H1 (cell line): Measurements from ENCODE around the gene DYSF. TPM values are rescaled to one million over a fixed set of nuclear protein-coding genes. Genes with fewer than 3 reads are reported as not detected.

Experiments used
- CTCF ChIA-PET: fragments of 300-600 bp; sonication (Branson Sonifier 250); formaldehyde crosslinking; loops from one replicate; lab custom pipeline; 2021; ENCODE audit not compliant: partially characterized antibody; lab: Charles Lee
- POLR2A ChIA-PET: fragments of 300-600 bp; sonication (Branson Sonifier 250); formaldehyde crosslinking; loops from one replicate; lab custom pipeline; 2021; ENCODE audit warnings: inconsistent platforms; ENCODE audit not compliant: partially characterized antibody; lab: Charles Lee
- DNase-seq, 2 experiments: peaks; one replicate each; pipeline versions ENCODE4 v3.0.0 to v3.0.0-alpha.2; 2010 to 2022; ENCODE audit warnings: low spot score in 2 of 2, low read depth in 1 of 2, mixed read lengths in 1 of 2
- FAIRE-seq: peaks from 2 replicates; lab custom pipeline; 2011; peaks lifted over from hg19 to GRCh38; lab: Jason Lieb, UNC
- H2AFZ ChIP-seq: 2 replicates; pipeline ENCODE4 v1.8.1; 2012; ENCODE audit warnings: low read length, inconsistent platforms
- H2AK5ac ChIP-seq: 2 replicates; pipeline ENCODE4 v1.6.1; 2013; ENCODE audit warnings: low read depth, low read length
- H2BK120ac ChIP-seq: replicated peaks from 2 replicates; pipeline ENCODE3; 2013; ENCODE audit warnings: low read depth, low read length, inconsistent platforms
- H2BK12ac ChIP-seq: 2 replicates; pipeline ENCODE4 v1.6.1; 2013; ENCODE audit warnings: low read depth, low read length
- H2BK15ac ChIP-seq: 2 replicates; pipeline ENCODE4 v1.6.1; 2013; ENCODE audit warnings: low read length
- H2BK20ac ChIP-seq: 2 replicates; pipeline ENCODE4 v1.6.1; 2013; ENCODE audit warnings: low read length
- H2BK5ac ChIP-seq: 2 replicates; pipeline ENCODE4 v1.6.1; 2013; ENCODE audit warnings: low read depth, low read length
- H3K14ac ChIP-seq: 2 replicates; pipeline ENCODE4 v1.6.1; 2013; ENCODE audit warnings: inconsistent platforms; ENCODE audit not compliant: insufficient read length
- H3K18ac ChIP-seq: 2 replicates; pipeline ENCODE4 v1.6.1; 2013; ENCODE audit warnings: low read length; ENCODE audit errors: extremely low read depth
- H3K23ac ChIP-seq: 2 replicates; pipeline ENCODE4 v1.6.1; 2013; ENCODE audit warnings: inconsistent platforms; ENCODE audit not compliant: insufficient read length
- H3K23me2 ChIP-seq: 2 replicates; pipeline ENCODE4 v1.6.1; 2013; ENCODE audit warnings: low read depth, low read length
- H3K27ac ChIP-seq: 2 replicates; pipeline ENCODE4 v1.6.1; 2011; ENCODE audit warnings: low read depth, low read length, inconsistent platforms
- H3K27me3 ChIP-seq, 4 experiments: replicated peaks in 1 of 4; 1 replicate in 1 of 4; 2 replicates in 3 of 4; pipeline versions ENCODE4 v1.6.1 to v1.8.1; 2011 to 2013; ENCODE audit warnings: low read length in 3 of 4, mild to moderate bottlenecking in 3 of 4, inconsistent platforms in 2 of 4, mixed read lengths in 2 of 4, moderate library complexity in 1 of 4; ENCODE audit not compliant: control insufficient read depth in 3 of 4, insufficient read depth in 3 of 4; ENCODE audit errors: extremely low read depth in 1 of 4
- H3K36me3 ChIP-seq, 4 experiments: 2 replicates each; pipeline versions ENCODE4 v1.6.1 to v1.8.1; 2011 to 2013; ENCODE audit warnings: mild to moderate bottlenecking in 4 of 4, low read length in 3 of 4, moderate library complexity in 2 of 4, control low read depth in 1 of 4, inconsistent platforms in 1 of 4; ENCODE audit not compliant: insufficient read depth in 4 of 4, control insufficient read depth in 2 of 4
- H3K4ac ChIP-seq: replicated peaks from 2 replicates; pipeline ENCODE3; 2013; ENCODE audit warnings: low read length, low read depth, mixed read lengths, inconsistent platforms; ENCODE audit not compliant: insufficient read length
- H3K4me1 ChIP-seq, 4 experiments: replicated peaks in 1 of 4; 1 replicate in 1 of 4; 2 replicates in 3 of 4; pipeline versions ENCODE4 v1.6.1 to v1.8.1; 2011 to 2013; ENCODE audit warnings: low read length in 3 of 4, inconsistent platforms in 2 of 4, mixed read lengths in 1 of 4; ENCODE audit not compliant: insufficient read depth in 4 of 4, control insufficient read depth in 3 of 4
- H3K4me2 ChIP-seq, 2 experiments: 2 replicates each; pipeline versions ENCODE4 v1.6.1 to v1.8.1; 2011 to 2013; ENCODE audit warnings: low read depth in 2 of 2, low read length in 2 of 2, control low read depth in 1 of 2, inconsistent platforms in 1 of 2, mild to moderate bottlenecking in 1 of 2; ENCODE audit not compliant: insufficient read depth in 1 of 2
- H3K4me3 ChIP-seq, 4 experiments: fragments of 200-600, 300-600 bp in 1 of 4; sonication (generic), shearing (Covaris generic), sonication (Bioruptor Twin) in 1 of 4; 2 replicates each; pipeline versions ENCODE4 v1.5.1 to v1.8.1; 2011 to 2016; ENCODE audit warnings: low read length in 4 of 4, low read depth in 3 of 4, control low read depth in 2 of 4, inconsistent platforms in 2 of 4, mild to moderate bottlenecking in 2 of 4, mixed read lengths in 1 of 4, moderate library complexity in 1 of 4; ENCODE audit not compliant: insufficient read depth in 2 of 4; ENCODE audit errors: extremely low read depth in 1 of 4
- H3K56ac ChIP-seq: replicated peaks from 2 replicates; pipeline ENCODE3; 2013; ENCODE audit warnings: low read depth, mild to moderate bottlenecking, mixed read lengths, low read length, inconsistent platforms; ENCODE audit not compliant: insufficient read length
- H3K79me1 ChIP-seq: 2 replicates; pipeline ENCODE4 v1.6.1; 2013; ENCODE audit warnings: low read depth, low read length, control low read depth
- H3K79me2 ChIP-seq, 2 experiments: 2 replicates each; pipeline versions ENCODE4 v1.6.1 to v1.8.1; 2012 to 2013; ENCODE audit warnings: low read length in 2 of 2, mild to moderate bottlenecking in 2 of 2, inconsistent platforms in 1 of 2; ENCODE audit not compliant: insufficient read depth in 2 of 2, control insufficient read depth in 1 of 2
- H3K9ac ChIP-seq, 4 experiments: replicated peaks in 1 of 4; 1 replicate in 1 of 4; 2 replicates in 3 of 4; pipeline versions ENCODE4 v1.6.1 to v1.8.1; 2011 to 2013; ENCODE audit warnings: low read depth in 3 of 4, low read length in 3 of 4, control low read depth in 2 of 4, mild to moderate bottlenecking in 2 of 4, moderate library complexity in 2 of 4, inconsistent platforms in 1 of 4; ENCODE audit errors: extremely low read depth in 1 of 4
- H3K9me3 ChIP-seq, 2 experiments: 2 replicates each; pipeline versions ENCODE4 v1.6.1 to v1.8.1; 2012 to 2013; ENCODE audit warnings: mild to moderate bottlenecking in 2 of 2, moderate library complexity in 2 of 2, control low read depth in 1 of 2, inconsistent platforms in 1 of 2, low read depth in 1 of 2, low read length in 1 of 2, mixed read lengths in 1 of 2; ENCODE audit not compliant: insufficient read depth in 2 of 2
- H4K20me1 ChIP-seq, 2 experiments: replicated peaks in 1 of 2; 2 replicates each; pipeline versions ENCODE3 to v1.8.1; 2011 to 2013; ENCODE audit warnings: inconsistent platforms in 2 of 2, low read length in 2 of 2, mild to moderate bottlenecking in 1 of 2; ENCODE audit not compliant: insufficient read depth in 2 of 2, control insufficient read depth in 1 of 2
- H4K5ac ChIP-seq: 2 replicates; pipeline ENCODE4 v1.6.1; 2013; ENCODE audit warnings: low read length, low read depth, mixed read lengths, inconsistent platforms; ENCODE audit not compliant: insufficient read length
- H4K8ac ChIP-seq: 2 replicates; pipeline ENCODE4 v1.8.0; 2013; ENCODE audit warnings: mild to moderate bottlenecking, moderate library complexity, low read length, inconsistent platforms; ENCODE audit not compliant: insufficient read depth; ENCODE audit errors: extremely low read depth
- H4K91ac ChIP-seq: replicated peaks from 2 replicates; pipeline ENCODE3; 2013; ENCODE audit warnings: low read length, mixed read lengths, inconsistent platforms; ENCODE audit not compliant: insufficient read length
- CHD1 ChIP-seq: IDR thresholded peaks from 2 replicates; pipeline ENCODE4 v1.6.1; 2012; ENCODE audit warnings: low read depth, low read length, improper control_type of control experiment
- EGR1 ChIP-seq: IDR thresholded peaks from 2 replicates; pipeline ENCODE4 v1.6.1; 2011; ENCODE audit warnings: low read depth, low read length, borderline replicate concordance
- FOSL1 ChIP-seq: IDR thresholded peaks from 2 replicates; pipeline ENCODE4 v1.6.1; 2011; ENCODE audit warnings: mild to moderate bottlenecking, low read depth, low read length, moderate library complexity; ENCODE audit not compliant: insufficient read depth
- GABPA ChIP-seq: IDR thresholded peaks from 2 replicates; pipeline ENCODE4 v1.6.1; 2011; ENCODE audit warnings: mild to moderate bottlenecking, low read length, moderate library complexity, borderline replicate concordance; ENCODE audit not compliant: insufficient read depth
- RNF2 ChIP-seq: fragments of 200-900, 300-1000 bp; sonication (generic); IDR thresholded peaks from 2 replicates; pipeline ENCODE4 v1.7.1; 2016; ENCODE audit warnings: borderline replicate concordance, low read depth, mild to moderate bottlenecking, antibody characterized with exemption, low read length; ENCODE audit not compliant: poor library complexity, severe bottlenecking; ENCODE audit errors: missing control alignments
- YY1 ChIP-seq: IDR thresholded peaks from 2 replicates; pipeline ENCODE4 v1.6.1; 2011; ENCODE audit warnings: low read depth, mild to moderate bottlenecking, low read length
- ZNF274 ChIP-seq: IDR thresholded peaks from 2 replicates; pipeline ENCODE4 v1.7.0; 2012; ENCODE audit warnings: low read length, borderline replicate concordance; ENCODE audit errors: extremely low read depth
- WGBS, 2 experiments: shearing (Covaris generic) in 1 of 2; methylation state at CpG; one replicate each; pipeline versions ENCODE4 v1.1.6 to v1.1.7; 2013 to 2015; ENCODE audit warnings: low lambda C conversion rate in 2 of 2, mixed read lengths in 2 of 2, inconsistent platforms in 1 of 2, low coverage in 1 of 2, missing lambda C conversion rate in 1 of 2; ENCODE audit not compliant: insufficient replicate concordance in 2 of 2, insufficient coverage in 1 of 2, insufficient read length in 1 of 2; ENCODE audit errors: extremely low coverage in 1 of 2, missing lambda C conversion rate in 1 of 2; 5-methylcytosine and 5-hydroxymethylcytosine counted together
- polyA plus RNA-seq, 7 experiments: library from polyadenylated mRNA; depleted of rRNA in 3 of 7; stranded (reverse) in 5 of 7; unstranded in 2 of 7; fragments of >200 nt in 5 of 7; fragments of 200-250 nt in 2 of 7; gene quantifications; 1 replicate in 5 of 7; 2 replicates in 1 of 7; 4 replicates in 1 of 7; pipeline versions ENCODE4 v1.2.1 to v1.2.3, GENCODE V29; 2011 to 2013; ENCODE audit warnings: missing spikeins in 2 of 7, mixed read lengths in 2 of 7
- total RNA-seq: library from RNA; stranded (reverse); fragmentation: NEBNext Ultra II Directional; extraction: Animal tissue kit (Norgen Biotek cat#: 25700); gene quantifications from 2 replicates; pipeline ENCODE4 v1.2.1, GENCODE V29; 2021
- TF ChIP-seq, protein P1 (sequence below): IDR thresholded peaks from 2 replicates; pipeline ENCODE4 v1.6.1; 2012; ENCODE audit warnings: inconsistent platforms

Gene DYSF
- total and polyA plus RNA-seq, 2 of the 8 experiments (the other 6 are each of a cell fraction or from before 2014, with no cell fraction given): 5.8 to 7.1 TPM

DNA sequence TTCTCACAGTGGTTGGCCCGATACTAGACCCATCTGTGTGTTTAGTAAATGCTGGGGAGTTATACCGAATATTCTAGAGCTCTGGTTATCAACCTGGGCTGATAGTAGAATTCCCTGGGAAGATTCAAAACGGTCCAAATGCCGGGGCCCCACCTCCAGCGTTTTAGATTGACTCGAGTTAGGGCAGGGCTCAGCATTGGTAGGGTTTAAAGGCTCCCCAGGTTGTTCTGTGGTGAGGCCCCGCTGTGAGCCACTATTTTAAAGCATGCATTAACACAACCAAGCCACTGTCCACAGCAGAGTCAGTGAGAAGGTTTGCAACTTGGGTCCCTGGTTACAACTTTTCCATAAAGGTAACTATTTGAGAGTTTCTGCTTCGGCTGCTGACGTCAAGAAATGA is 73.6 kb downstream of the DYSF start:
- no peak for FAIRE-seq
- H3K56ac ChIP-seq: no peak overlapping the region
- H2BK120ac ChIP-seq: no peak overlapping the region
- no peak overlapping the region for H2BK15ac ChIP-seq
- POLR2A ChIA-PET: no interaction called here
- H2BK5ac ChIP-seq: no peak overlapping the region
- no peaks in the 10 kb centered on the region for H3K79me2 ChIP-seq
- H3K23ac ChIP-seq: no peak overlapping the region
- H3K18ac ChIP-seq: no peak overlapping the region
- no peak overlapping the region for H4K91ac ChIP-seq
- peak overlapping the region in 1 of 2 experiments; percentile 21; a peak in 2 of 4 replicates for H3K4me2 ChIP-seq
- H2BK20ac ChIP-seq: no peak overlapping the region
- no peaks in the 10 kb centered on the region for H3K79me1 ChIP-seq
- CTCF ChIA-PET: interaction anchor here (0.6 to 7.4 kb wide), 9 partner anchors 10 to 1475 kb away, joined by 3 to 76 read pairs (median 4); no protein-coding TSS in a partner anchor
- H4K8ac ChIP-seq: no peak overlapping the region
- no peak overlapping the region for H3K4ac ChIP-seq
- no peaks in the 10 kb centered on the region for H3K23me2 ChIP-seq
- H3K14ac ChIP-seq: no peak overlapping the region
- no peak overlapping the region for H3K27ac ChIP-seq
- H3K4me1 ChIP-seq: peaks cover 0 to 11% (median 4%) of the 10 kb centered on the region in 4 experiments; a peak in 6 of 7 replicates
- H3K9me3 ChIP-seq: no peaks in the 10 kb centered on the region
- H2AK5ac ChIP-seq: no peak overlapping the region
- no peak overlapping the region for H3K9ac ChIP-seq
- H4K5ac ChIP-seq: no peak overlapping the region
- H2BK12ac ChIP-seq: no peak overlapping the region
- TF ChIP-seq FOSL1: no peak
- TF ChIP-seq YY1: no peak
- TF ChIP-seq GABPA: no peak
- no peak for TF ChIP-seq CHD1
- TF ChIP-seq, protein P1, sequence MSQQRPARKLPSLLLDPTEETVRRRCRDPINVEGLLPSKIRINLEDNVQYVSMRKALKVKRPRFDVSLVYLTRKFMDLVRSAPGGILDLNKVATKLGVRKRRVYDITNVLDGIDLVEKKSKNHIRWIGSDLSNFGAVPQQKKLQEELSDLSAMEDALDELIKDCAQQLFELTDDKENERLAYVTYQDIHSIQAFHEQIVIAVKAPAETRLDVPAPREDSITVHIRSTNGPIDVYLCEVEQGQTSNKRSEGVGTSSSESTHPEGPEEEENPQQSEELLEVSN: no peak
- TF ChIP-seq EGR1: peak; percentile 19; the same call in 1 of the 2 replicates
- TF ChIP-seq ZNF274: no peak
- TF ChIP-seq RNF2: no peak
- 67% methylated on average over 9 of the region's 9 CpGs; no CpG with 5 or more reads in 1 of the 2 experiments for whole genome bisulfite sequencing, 2 experiments
- H3K27me3 ChIP-seq: no peaks in the 10 kb centered on the region
- no peak for DNase-seq
- H3K4me3 ChIP-seq: no peak overlapping the region
- no peaks in the 10 kb centered on the region for H3K36me3 ChIP-seq
- H4K20me1 ChIP-seq: no peaks in the 10 kb centered on the region
- H2AFZ ChIP-seq: peak overlapping the region; percentile 43; the same call in 1 of the 2 replicates
